HepG2 (cell line): ENCODE measurements around the gene NIBAN1.

Source experiments
- CENPT ChIP-seq: sonication (generic); formaldehyde crosslinking; IDR thresholded peaks from 2 replicates; pipeline ENCODE4 v1.8.0; 2022; ENCODE audit warnings: low read depth, mild to moderate bottlenecking, moderate library complexity, missing genetic modification reagents
- ELK4 ChIP-seq: sonication (generic); formaldehyde crosslinking; IDR thresholded peaks from 2 replicates; pipeline ENCODE4 v1.9.0; 2021; ENCODE audit warnings: missing genetic modification reagents, borderline replicate concordance
- JUNB ChIP-seq: sonication (generic); formaldehyde crosslinking; IDR thresholded peaks from 2 replicates; pipeline ENCODE4 v1.8.0; 2022; ENCODE audit warnings: missing genetic modification reagents, mild to moderate bottlenecking, borderline replicate concordance
- POLR2AphosphoS5 ChIP-seq: IDR thresholded peaks from 2 replicates; pipeline ENCODE4 v1.6.1; 2012; ENCODE audit warnings: low read depth, low read length
- ZC3H4 ChIP-seq: sonication (generic); formaldehyde crosslinking; IDR thresholded peaks from 2 replicates; pipeline ENCODE4 v1.4.0; 2020; ENCODE audit warnings: missing genetic modification reagents, borderline replicate concordance

GRCh38 chr1:184950906-184951305, 23.4 kb downstream of the NIBAN1 start:
- TF ChIP-seq CENPT (no peak), ZC3H4 (no peak), ELK4 (no peak), JUNB (no peak), POLR2AphosphoS5 (no peak)
